Measurements from ENCODE around the gene RBP5. TPM values are rescaled to one million over a fixed set of nuclear protein-coding genes. Genes with fewer than 3 reads are reported as not detected.

RBP5 gene
- total and polyA plus RNA-seq, 9 of the 15 experiments (the other 6 are each of a cell fraction or from before 2014, with no cell fraction given) = 8.6 to 22.5 (median 11.4) TPM

DNA sequence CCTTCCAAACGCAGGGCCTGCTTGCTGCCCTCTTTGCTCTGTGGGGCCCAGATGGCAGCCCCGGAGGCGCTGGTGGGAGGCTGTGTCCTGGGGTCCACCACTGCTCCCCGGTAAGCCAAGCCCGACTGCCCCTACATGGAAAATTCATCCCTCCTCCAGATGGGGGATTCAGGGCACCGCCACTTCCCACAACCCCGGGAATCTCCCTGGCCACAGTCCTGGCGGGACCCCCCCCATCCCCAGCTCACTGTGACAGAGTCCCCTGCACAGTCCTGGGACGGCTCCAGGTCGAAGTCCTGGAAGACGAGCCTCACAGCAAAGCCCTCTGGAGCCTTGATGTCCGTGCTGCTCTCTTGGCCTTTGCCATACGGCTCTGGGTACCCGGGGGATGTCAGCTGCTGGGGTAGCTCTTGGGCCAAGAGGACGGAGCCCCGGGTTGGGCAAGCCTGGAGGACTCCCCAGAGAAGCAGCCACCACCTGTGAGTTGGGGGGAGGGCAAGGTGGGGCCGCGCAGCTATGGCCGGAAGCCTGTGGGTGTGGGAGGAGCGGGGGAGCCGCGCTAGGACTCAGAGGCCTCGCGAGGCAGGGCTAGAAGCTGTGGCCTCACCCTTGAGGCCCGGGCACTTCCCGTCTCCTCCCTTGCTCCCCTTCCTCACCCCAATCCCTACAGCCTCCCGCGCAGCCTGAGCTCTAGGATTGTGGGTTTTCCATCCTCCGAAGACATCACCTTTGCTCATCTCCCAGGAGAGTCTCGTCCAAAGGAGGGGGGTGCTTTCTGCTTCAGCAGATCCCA is 20.5 kb downstream of the RBP5 start (continued):
- TF ChIP-seq, protein P1, sequence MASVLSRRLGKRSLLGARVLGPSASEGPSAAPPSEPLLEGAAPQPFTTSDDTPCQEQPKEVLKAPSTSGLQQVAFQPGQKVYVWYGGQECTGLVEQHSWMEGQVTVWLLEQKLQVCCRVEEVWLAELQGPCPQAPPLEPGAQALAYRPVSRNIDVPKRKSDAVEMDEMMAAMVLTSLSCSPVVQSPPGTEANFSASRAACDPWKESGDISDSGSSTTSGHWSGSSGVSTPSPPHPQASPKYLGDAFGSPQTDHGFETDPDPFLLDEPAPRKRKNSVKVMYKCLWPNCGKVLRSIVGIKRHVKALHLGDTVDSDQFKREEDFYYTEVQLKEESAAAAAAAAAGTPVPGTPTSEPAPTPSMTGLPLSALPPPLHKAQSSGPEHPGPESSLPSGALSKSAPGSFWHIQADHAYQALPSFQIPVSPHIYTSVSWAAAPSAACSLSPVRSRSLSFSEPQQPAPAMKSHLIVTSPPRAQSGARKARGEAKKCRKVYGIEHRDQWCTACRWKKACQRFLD (CRISPR knock-in tag; IDR thresholded peaks at IDR 0.05) = no peak
- TF ChIP-seq ARID1B (IDR thresholded peaks at IDR 0.05) = peak; percentile 41; the same call in 1 of the 2 replicates
- TF ChIP-seq SETDB1 (IDR thresholded peaks at IDR 0.05; ENCODE audit: low read length) = no peak
- no peak for TF ChIP-seq JUNB (CRISPR knock-in tag; conservative IDR thresholded peaks at IDR 0.05)
- TF ChIP-seq, protein P2, sequence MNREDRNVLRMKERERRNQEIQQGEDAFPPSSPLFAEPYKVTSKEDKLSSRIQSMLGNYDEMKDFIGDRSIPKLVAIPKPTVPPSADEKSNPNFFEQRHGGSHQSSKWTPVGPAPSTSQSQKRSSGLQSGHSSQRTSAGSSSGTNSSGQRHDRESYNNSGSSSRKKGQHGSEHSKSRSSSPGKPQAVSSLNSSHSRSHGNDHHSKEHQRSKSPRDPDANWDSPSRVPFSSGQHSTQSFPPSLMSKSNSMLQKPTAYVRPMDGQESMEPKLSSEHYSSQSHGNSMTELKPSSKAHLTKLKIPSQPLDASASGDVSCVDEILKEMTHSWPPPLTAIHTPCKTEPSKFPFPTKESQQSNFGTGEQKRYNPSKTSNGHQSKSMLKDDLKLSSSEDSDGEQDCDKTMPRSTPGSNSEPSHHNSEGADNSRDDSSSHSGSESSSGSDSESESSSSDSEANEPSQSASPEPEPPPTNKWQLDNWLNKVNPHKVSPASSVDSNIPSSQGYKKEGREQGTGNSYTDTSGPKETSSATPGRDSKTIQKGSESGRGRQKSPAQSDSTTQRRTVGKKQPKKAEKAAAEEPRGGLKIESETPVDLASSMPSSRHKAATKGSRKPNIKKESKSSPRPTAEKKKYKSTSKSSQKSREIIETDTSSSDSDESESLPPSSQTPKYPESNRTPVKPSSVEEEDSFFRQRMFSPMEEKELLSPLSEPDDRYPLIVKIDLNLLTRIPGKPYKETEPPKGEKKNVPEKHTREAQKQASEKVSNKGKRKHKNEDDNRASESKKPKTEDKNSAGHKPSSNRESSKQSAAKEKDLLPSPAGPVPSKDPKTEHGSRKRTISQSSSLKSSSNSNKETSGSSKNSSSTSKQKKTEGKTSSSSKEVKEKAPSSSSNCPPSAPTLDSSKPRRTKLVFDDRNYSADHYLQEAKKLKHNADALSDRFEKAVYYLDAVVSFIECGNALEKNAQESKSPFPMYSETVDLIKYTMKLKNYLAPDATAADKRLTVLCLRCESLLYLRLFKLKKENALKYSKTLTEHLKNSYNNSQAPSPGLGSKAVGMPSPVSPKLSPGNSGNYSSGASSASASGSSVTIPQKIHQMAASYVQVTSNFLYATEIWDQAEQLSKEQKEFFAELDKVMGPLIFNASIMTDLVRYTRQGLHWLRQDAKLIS (CRISPR knock-in tag; IDR thresholded peaks at IDR 0.05) = no peak
- TF ChIP-seq, protein P3, sequence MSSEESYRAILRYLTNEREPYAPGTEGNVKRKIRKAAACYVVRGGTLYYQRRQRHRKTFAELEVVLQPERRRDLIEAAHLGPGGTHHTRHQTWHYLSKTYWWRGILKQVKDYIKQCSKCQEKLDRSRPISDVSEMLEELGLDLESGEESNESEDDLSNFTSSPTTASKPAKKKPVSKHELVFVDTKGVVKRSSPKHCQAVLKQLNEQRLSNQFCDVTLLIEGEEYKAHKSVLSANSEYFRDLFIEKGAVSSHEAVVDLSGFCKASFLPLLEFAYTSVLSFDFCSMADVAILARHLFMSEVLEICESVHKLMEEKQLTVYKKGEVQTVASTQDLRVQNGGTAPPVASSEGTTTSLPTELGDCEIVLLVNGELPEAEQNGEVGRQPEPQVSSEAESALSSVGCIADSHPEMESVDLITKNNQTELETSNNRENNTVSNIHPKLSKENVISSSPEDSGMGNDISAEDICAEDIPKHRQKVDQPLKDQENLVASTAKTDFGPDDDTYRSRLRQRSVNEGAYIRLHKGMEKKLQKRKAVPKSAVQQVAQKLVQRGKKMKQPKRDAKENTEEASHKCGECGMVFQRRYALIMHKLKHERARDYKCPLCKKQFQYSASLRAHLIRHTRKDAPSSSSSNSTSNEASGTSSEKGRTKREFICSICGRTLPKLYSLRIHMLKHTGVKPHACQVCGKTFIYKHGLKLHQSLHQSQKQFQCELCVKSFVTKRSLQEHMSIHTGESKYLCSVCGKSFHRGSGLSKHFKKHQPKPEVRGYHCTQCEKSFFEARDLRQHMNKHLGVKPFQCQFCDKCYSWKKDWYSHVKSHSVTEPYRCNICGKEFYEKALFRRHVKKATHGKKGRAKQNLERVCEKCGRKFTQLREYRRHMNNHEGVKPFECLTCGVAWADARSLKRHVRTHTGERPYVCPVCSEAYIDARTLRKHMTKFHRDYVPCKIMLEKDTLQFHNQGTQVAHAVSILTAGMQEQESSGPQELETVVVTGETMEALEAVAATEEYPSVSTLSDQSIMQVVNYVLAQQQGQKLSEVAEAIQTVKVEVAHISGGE (CRISPR knock-in tag; IDR thresholded peaks at IDR 0.05) = peak in 1 of 3 experiments; percentile 37; a peak in 1 of 6 replicates
- no peak for TF ChIP-seq KDM2B (CRISPR knock-in tag; IDR thresholded peaks at IDR 0.05)
- TF ChIP-seq ZNF764 (CRISPR knock-in tag; IDR thresholded peaks at IDR 0.05; ENCODE audit: low read depth) = no peak
- TF ChIP-seq, protein P4, sequence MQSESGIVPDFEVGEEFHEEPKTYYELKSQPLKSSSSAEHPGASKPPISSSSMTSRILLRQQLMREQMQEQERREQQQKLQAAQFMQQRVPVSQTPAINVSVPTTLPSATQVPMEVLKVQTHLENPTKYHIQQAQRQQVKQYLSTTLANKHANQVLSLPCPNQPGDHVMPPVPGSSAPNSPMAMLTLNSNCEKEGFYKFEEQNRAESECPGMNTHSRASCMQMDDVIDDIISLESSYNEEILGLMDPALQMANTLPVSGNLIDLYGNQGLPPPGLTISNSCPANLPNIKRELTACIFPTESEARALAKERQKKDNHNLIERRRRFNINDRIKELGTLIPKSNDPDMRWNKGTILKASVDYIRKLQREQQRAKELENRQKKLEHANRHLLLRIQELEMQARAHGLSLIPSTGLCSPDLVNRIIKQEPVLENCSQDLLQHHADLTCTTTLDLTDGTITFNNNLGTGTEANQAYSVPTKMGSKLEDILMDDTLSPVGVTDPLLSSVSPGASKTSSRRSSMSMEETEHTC (IDR thresholded peaks at IDR 0.05) = no peak
- TF ChIP-seq, protein P5, sequence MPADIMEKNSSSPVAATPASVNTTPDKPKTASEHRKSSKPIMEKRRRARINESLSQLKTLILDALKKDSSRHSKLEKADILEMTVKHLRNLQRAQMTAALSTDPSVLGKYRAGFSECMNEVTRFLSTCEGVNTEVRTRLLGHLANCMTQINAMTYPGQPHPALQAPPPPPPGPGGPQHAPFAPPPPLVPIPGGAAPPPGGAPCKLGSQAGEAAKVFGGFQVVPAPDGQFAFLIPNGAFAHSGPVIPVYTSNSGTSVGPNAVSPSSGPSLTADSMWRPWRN (IDR thresholded peaks at IDR 0.05; ENCODE audit: low read depth) = no peak
- no peak for TF ChIP-seq SIX5 (IDR thresholded peaks at IDR 0.05; ENCODE audit: borderline replicate concordance in 1 of 2, insufficient read depth in 1 of 2, low read depth in 1 of 2, low read length in 2 of 2)
- TF ChIP-seq HCFC1 (IDR thresholded peaks at IDR 0.05; ENCODE audit: low read depth, low read length) = no peak
- no peak for TF ChIP-seq STAG1 (CRISPR knock-in tag; IDR thresholded peaks at IDR 0.05; ENCODE audit: borderline replicate concordance)
- peak; percentile 63 for TF ChIP-seq POLR2AphosphoS5 (IDR thresholded peaks at IDR 0.05; ENCODE audit: control insufficient read depth, insufficient read depth, low read depth, low read length)
- TF ChIP-seq BRF1 (IDR thresholded peaks at IDR 0.05; ENCODE audit: borderline replicate concordance, extremely low read depth, insufficient read length) = no peak
